Measurements from ENCODE around the gene WNT3A.

DNA sequence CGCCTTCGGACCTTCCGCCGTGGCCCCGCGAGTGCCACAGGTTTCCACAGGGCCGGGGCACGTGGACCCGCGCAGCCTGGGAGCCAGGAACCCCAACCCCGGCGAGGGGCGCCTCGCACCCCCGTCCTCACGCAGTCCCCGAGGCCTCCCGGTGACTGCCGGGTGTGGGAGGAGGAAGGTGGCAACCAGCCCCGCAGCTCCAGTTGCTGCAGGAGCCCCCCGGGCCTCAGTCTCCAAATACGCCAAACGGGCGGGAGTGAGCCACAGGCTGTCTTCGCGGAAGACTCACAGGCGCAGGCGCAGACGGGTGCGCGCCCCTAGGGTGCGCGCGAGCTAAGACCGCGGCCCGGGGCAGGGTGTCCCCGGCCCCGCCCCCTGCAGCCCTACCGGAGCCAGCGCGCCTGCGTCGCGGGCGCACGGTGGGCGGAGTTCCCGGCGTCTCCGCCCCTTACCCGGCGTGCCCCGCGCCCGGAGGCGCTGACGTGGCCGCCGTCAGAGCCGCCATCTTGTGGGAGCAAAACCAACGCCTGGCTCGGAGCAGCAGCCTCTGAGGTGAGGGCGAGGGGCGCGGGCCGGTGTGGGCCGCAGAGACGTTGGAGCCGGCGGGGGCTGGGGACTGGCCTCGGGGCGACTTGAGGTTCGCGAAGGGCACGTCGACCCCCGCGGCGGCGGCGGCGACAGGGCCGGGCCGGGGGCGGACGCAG, 75.6 kb downstream of the WNT3A start, which contains the start of gene ARF1:
- no peak for TF ChIP-seq EZH2 (IDR thresholded peaks at IDR 0.05; ENCODE audit: borderline replicate concordance, low read length)
- no peak for TF ChIP-seq CTCF (IDR thresholded peaks at IDR 0.05; ENCODE audit: low read length)

Data from OCI-LY1 (cell line).